ENCODE measurements around the gene FCRL5.

FCRL5 gene

GRCh38 chr1:157585984-157586383, 33.7 kb upstream of the FCRL5 start:
- Histone ChIP-seq H3K4me1 (ENCODE audit: control insufficient read depth, insufficient read depth, low read length) (no peaks in the 10 kb centered on the region), H3K36me3 (ENCODE audit: control insufficient read depth in 2 of 2, insufficient read depth in 1 of 2, low read length in 2 of 2) (no peaks in the 10 kb centered on the region), H3K27ac (ENCODE audit: extremely low read depth, low read depth, low read length) (no peak overlapping the region), H3K4me3 (ENCODE audit: low read depth, low read length) (no peak overlapping the region), H3K9me3 (ENCODE audit: control insufficient read depth, insufficient read depth, low read depth, low read length) (no peaks in the 10 kb centered on the region)
- ChIA-PET CTCF (interaction anchor here (0.7 kb wide), 1 partner anchor 17 kb away, joined by 4 read pairs; no protein-coding TSS in a partner anchor), POLR2A (no interaction called here)
- no peak for TF ChIP-seq ZNF133 (tag by site-specific recombination; IDR thresholded peaks at IDR 0.05)
- TF ChIP-seq, protein P1, sequence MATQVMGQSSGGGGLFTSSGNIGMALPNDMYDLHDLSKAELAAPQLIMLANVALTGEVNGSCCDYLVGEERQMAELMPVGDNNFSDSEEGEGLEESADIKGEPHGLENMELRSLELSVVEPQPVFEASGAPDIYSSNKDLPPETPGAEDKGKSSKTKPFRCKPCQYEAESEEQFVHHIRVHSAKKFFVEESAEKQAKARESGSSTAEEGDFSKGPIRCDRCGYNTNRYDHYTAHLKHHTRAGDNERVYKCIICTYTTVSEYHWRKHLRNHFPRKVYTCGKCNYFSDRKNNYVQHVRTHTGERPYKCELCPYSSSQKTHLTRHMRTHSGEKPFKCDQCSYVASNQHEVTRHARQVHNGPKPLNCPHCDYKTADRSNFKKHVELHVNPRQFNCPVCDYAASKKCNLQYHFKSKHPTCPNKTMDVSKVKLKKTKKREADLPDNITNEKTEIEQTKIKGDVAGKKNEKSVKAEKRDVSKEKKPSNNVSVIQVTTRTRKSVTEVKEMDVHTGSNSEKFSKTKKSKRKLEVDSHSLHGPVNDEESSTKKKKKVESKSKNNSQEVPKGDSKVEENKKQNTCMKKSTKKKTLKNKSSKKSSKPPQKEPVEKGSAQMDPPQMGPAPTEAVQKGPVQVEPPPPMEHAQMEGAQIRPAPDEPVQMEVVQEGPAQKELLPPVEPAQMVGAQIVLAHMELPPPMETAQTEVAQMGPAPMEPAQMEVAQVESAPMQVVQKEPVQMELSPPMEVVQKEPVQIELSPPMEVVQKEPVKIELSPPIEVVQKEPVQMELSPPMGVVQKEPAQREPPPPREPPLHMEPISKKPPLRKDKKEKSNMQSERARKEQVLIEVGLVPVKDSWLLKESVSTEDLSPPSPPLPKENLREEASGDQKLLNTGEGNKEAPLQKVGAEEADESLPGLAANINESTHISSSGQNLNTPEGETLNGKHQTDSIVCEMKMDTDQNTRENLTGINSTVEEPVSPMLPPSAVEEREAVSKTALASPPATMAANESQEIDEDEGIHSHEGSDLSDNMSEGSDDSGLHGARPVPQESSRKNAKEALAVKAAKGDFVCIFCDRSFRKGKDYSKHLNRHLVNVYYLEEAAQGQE (tag by site-specific recombination; IDR thresholded peaks at IDR 0.05): peak; percentile 60; the same call in 1 of the 2 replicates

DNA sequence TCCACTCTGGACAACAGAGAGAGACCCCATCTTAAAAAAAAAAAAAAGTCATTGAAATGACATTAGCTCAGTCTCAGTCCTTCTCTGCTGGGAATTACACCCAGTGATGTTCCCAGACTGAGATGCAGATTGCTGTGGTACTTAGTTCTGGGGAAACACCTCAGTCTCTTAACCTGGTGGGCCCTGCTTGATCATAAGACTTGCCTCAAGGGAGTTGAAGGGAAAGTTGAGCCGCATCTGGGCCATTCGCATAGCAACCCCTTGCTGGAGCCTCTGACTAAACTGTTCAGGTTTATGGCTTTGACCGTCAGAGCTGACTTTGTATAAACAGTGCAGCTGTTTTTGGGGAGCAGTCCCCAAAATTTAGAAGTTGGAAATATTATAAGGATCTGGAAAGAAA, 32.2 kb upstream of the FCRL5 start:
- no peaks in the 10 kb centered on the region for H3K4me1 ChIP-seq (ENCODE audit: control insufficient read depth, insufficient read depth, low read length)
- H3K36me3 ChIP-seq (ENCODE audit: control insufficient read depth in 2 of 2, insufficient read depth in 1 of 2, low read length in 2 of 2): no peaks in the 10 kb centered on the region
- H3K9me3 ChIP-seq (ENCODE audit: control insufficient read depth, insufficient read depth, low read depth, low read length): no peaks in the 10 kb centered on the region
- no peak overlapping the region for H3K4me3 ChIP-seq (ENCODE audit: low read depth, low read length)
- TF ChIP-seq ZNF623 (tag by site-specific recombination; IDR thresholded peaks at IDR 0.05): no peak
- no peak for TF ChIP-seq HIC1 (tag by site-specific recombination; IDR thresholded peaks at IDR 0.05)
- TF ChIP-seq OVOL3 (tag by site-specific recombination; IDR thresholded peaks at IDR 0.05): no peak
- TF ChIP-seq ZNF266 (tag by site-specific recombination; IDR thresholded peaks at IDR 0.05; ENCODE audit: low read depth): no peak
- TF ChIP-seq MYNN (tag by site-specific recombination; IDR thresholded peaks at IDR 0.05; ENCODE audit: borderline replicate concordance): no peak
- no peak for TF ChIP-seq ZNF645 (tag by site-specific recombination; IDR thresholded peaks at IDR 0.05)
- no peak for TF ChIP-seq ZNF184 (tag by site-specific recombination; IDR thresholded peaks at IDR 0.05)
- TF ChIP-seq BCL11A (tag by site-specific recombination; IDR thresholded peaks at IDR 0.05; ENCODE audit: low read depth): no peak
- TF ChIP-seq ZNF221 (tag by site-specific recombination; IDR thresholded peaks at IDR 0.05; ENCODE audit: borderline replicate concordance): no peak
- TF ChIP-seq ZNF148 (tag by site-specific recombination; IDR thresholded peaks at IDR 0.05; ENCODE audit: borderline replicate concordance): no peak
- no peak for TF ChIP-seq ZNF76 (tag by site-specific recombination; IDR thresholded peaks at IDR 0.05; ENCODE audit: borderline replicate concordance, low read depth)
- TF ChIP-seq ZNF529 (tag by site-specific recombination; IDR thresholded peaks at IDR 0.05; ENCODE audit: insufficient replicate concordance): no peak
- TF ChIP-seq ZFP3 (tag by site-specific recombination; IDR thresholded peaks at IDR 0.05; ENCODE audit: low read depth): no peak
- no peak for TF ChIP-seq ZNF560 (tag by site-specific recombination; IDR thresholded peaks at IDR 0.05; ENCODE audit: borderline replicate concordance)
- no peak for TF ChIP-seq GLIS1 (tag by site-specific recombination; IDR thresholded peaks at IDR 0.05)
- TF ChIP-seq, protein P2, sequence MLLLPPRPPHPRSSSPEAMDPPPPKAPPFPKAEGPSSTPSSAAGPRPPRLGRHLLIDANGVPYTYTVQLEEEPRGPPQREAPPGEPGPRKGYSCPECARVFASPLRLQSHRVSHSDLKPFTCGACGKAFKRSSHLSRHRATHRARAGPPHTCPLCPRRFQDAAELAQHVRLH (tag by site-specific recombination; IDR thresholded peaks at IDR 0.05): no peak
- TF ChIP-seq KLF9 (tag by site-specific recombination; IDR thresholded peaks at IDR 0.05; ENCODE audit: low read depth): no peak
- TF ChIP-seq KLF1 (tag by site-specific recombination; IDR thresholded peaks at IDR 0.05): no peak
- TF ChIP-seq ZNF324 (tag by site-specific recombination; IDR thresholded peaks at IDR 0.05): no peak
- CTCF ChIA-PET: interaction anchor here (0.6 to 5.7 kb wide), 6 partner anchors 10 to 540 kb away, joined by 3 to 62 read pairs (median 3); no protein-coding TSS in a partner anchor
- no peak overlapping the region for H3K27ac ChIP-seq (ENCODE audit: extremely low read depth, low read depth, low read length)
- POLR2A ChIA-PET: no interaction called here
